ENCODE measurements around the gene COMMD1.

DNA sequence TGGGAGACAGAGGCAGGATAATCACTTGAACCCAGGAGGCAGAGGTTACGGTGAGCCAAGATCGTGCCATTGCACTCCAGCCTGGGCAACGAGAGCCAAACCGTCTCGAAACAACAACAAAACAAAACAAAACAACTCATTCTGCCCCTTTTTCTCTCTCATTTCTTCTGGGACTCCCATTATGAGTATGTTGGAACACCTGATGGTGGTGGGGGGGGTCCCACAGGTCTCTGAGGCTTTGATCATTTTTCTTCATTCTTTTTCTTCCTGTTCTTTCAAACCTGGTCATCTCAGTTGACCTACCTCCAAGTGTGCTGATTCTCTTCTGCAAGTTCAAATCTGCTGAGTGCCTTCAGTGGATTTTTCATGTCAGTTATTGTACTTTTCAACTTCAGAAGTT lies 43.4 kb upstream of the COMMD1 start:
- TF ChIP-seq, protein P1, sequence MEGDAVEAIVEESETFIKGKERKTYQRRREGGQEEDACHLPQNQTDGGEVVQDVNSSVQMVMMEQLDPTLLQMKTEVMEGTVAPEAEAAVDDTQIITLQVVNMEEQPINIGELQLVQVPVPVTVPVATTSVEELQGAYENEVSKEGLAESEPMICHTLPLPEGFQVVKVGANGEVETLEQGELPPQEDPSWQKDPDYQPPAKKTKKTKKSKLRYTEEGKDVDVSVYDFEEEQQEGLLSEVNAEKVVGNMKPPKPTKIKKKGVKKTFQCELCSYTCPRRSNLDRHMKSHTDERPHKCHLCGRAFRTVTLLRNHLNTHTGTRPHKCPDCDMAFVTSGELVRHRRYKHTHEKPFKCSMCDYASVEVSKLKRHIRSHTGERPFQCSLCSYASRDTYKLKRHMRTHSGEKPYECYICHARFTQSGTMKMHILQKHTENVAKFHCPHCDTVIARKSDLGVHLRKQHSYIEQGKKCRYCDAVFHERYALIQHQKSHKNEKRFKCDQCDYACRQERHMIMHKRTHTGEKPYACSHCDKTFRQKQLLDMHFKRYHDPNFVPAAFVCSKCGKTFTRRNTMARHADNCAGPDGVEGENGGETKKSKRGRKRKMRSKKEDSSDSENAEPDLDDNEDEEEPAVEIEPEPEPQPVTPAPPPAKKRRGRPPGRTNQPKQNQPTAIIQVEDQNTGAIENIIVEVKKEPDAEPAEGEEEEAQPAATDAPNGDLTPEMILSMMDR (IDR thresholded peaks at IDR 0.05) = no peak
- TF ChIP-seq, protein P2, sequence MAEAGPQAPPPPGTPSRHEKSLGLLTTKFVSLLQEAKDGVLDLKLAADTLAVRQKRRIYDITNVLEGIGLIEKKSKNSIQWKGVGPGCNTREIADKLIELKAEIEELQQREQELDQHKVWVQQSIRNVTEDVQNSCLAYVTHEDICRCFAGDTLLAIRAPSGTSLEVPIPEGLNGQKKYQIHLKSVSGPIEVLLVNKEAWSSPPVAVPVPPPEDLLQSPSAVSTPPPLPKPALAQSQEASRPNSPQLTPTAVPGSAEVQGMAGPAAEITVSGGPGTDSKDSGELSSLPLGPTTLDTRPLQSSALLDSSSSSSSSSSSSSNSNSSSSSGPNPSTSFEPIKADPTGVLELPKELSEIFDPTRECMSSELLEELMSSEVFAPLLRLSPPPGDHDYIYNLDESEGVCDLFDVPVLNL (CRISPR knock-in tag; IDR thresholded peaks at IDR 0.05; ENCODE audit: borderline replicate concordance, low read depth) = no peak
- TF ChIP-seq NFATC4 (CRISPR knock-in tag; IDR thresholded peaks at IDR 0.05) (no peak), ZNF263 (CRISPR knock-in tag; IDR thresholded peaks at IDR 0.05; ENCODE audit: low read depth) (no peak)

All from WTC11 (cell line).